Lower leg skin (tissue), 4 donors: Measurements from ENCODE around the gene ASGR1. TPM values are rescaled to one million over a fixed set of nuclear protein-coding genes. Genes with fewer than 3 reads are reported as not detected.

ENCODE experiments used
- DNase-seq, 2 donors: peaks; one replicate each; pipeline ENCODE4 v3.0.0-alpha.2; 2019; ENCODE audit warnings: low spot score in 2 of 2
- H3K4me3 ChIP-seq: fragments of 200-600 bp; sonication (generic); 2 replicates; pipeline ENCODE4 v1.5.1; 2017; ENCODE audit warnings: mild to moderate bottlenecking, low read depth; ENCODE audit not compliant: poor library complexity, severe bottlenecking
- POLR2A ChIP-seq, 2 donors: fragments of 450-650 bp; IDR thresholded peaks; one replicate each; pipeline ENCODE4 v1.6.1; 2016 to 2017; ENCODE audit warnings: antibody characterized with exemption in 2 of 2, mild to moderate bottlenecking in 1 of 2, moderate library complexity in 1 of 2
- WGBS, 2 donors: methylation state at CpG; one replicate each; pipeline ENCODE4 v1.1.5; 2018; 5-methylcytosine and 5-hydroxymethylcytosine counted together
- intact Hi-C: fragments of 100-400 bp; cut with DNase I; formaldehyde crosslinking; loops from one replicate; pipeline ENCODE4 v1.15.0; 2023; ENCODE audit warnings: low total_unique reads
- total RNA-seq, 4 donors: library from RNA; depleted of rRNA; stranded (reverse); fragments of >200 nt; gene quantifications; one replicate each; pipeline ENCODE4 v1.1.0, GENCODE V29; 2016
- TF ChIP-seq, protein P1 (sequence below), 3 donors: fragments of 450-650 bp; IDR thresholded peaks; one replicate each; pipeline ENCODE4 v1.5.1; 2016; ENCODE audit warnings: antibody characterized with exemption in 3 of 3, mild to moderate bottlenecking in 3 of 3, moderate library complexity in 2 of 3

The ASGR1 gene
- total RNA-seq, 4 donors from 2014 or later: 1.3 to 6.6 (median 4.2) TPM

DNA sequence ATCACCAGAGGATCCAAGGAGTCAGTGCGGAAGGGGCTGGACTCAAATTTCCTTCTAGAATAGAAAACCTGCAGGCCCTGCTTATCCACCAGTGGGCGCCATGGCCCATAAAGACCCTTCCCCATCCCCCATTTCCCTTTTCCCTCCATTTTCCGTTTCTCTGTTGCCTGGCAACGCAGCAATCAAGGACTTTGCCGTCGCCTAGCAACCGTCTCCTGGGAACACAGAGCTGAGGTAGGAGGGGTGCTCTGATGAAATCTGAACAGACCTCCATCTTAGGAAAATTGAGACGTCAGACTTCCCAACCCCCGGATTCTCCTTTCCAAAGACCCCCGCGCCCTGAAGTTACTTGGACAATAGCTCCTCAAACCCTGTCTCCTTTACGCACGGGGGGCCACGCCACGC is 34.7 kb upstream of the ASGR1 start:
- TF ChIP-seq POLR2A (IDR thresholded peaks at IDR 0.05): no peak
- TF ChIP-seq, protein P1, sequence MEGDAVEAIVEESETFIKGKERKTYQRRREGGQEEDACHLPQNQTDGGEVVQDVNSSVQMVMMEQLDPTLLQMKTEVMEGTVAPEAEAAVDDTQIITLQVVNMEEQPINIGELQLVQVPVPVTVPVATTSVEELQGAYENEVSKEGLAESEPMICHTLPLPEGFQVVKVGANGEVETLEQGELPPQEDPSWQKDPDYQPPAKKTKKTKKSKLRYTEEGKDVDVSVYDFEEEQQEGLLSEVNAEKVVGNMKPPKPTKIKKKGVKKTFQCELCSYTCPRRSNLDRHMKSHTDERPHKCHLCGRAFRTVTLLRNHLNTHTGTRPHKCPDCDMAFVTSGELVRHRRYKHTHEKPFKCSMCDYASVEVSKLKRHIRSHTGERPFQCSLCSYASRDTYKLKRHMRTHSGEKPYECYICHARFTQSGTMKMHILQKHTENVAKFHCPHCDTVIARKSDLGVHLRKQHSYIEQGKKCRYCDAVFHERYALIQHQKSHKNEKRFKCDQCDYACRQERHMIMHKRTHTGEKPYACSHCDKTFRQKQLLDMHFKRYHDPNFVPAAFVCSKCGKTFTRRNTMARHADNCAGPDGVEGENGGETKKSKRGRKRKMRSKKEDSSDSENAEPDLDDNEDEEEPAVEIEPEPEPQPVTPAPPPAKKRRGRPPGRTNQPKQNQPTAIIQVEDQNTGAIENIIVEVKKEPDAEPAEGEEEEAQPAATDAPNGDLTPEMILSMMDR (IDR thresholded peaks at IDR 0.05): no peak
- no peak overlapping the region for H3K4me3 ChIP-seq
- intact Hi-C loops: no loop called here
- DNase-seq: peak; percentile 57 to 91
- 4 to 8% methylated on average over 15 of the region's 15 CpGs for WGBS, 2 donors

DNA sequence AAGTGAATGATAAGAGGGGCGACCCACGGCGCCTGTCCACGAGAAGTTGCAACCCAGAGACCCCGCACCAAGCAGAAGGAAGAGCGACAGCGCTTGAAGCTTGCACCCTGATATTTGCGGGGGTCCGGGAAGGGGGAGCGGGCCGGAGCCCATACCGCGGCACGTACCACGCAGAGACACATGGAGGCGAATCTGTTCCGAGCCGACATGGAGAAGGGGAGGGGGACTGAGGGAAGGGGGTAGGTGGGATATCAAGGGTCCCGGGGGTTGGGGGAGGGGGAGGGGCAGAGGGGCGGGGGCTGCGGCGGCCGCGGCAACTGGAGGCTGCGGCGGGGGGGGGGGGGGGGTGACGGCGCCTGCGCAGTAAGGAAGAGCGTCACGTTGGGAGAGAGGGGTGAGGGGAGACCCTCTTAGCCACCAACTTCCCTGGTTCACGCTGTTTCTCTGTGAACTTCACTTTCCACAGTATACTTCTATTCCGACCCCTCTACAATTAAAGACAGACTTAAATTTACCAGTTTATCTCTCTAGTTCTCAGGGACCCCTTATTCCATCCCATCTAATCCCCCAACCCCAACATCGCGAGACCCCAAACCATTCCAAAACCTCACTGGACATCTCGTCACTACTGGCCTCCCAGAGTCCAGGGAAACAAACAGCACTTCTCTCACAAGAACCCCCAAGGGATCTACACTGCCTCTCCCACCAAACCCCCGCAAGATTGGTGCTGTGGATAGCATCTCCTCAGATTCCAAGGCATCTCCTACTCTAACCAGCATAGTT is 32.5 kb upstream of the ASGR1 start:
- TF ChIP-seq POLR2A (IDR thresholded peaks at IDR 0.05): no peak
- TF ChIP-seq, protein P1 (IDR thresholded peaks at IDR 0.05): no peak
- no peak for DNase-seq
- intact Hi-C loops: no loop called here
- no peak overlapping the region for H3K4me3 ChIP-seq
- 21 to 48% methylated on average over 31 to 37 of the region's 37 CpGs for WGBS, 2 donors

DNA sequence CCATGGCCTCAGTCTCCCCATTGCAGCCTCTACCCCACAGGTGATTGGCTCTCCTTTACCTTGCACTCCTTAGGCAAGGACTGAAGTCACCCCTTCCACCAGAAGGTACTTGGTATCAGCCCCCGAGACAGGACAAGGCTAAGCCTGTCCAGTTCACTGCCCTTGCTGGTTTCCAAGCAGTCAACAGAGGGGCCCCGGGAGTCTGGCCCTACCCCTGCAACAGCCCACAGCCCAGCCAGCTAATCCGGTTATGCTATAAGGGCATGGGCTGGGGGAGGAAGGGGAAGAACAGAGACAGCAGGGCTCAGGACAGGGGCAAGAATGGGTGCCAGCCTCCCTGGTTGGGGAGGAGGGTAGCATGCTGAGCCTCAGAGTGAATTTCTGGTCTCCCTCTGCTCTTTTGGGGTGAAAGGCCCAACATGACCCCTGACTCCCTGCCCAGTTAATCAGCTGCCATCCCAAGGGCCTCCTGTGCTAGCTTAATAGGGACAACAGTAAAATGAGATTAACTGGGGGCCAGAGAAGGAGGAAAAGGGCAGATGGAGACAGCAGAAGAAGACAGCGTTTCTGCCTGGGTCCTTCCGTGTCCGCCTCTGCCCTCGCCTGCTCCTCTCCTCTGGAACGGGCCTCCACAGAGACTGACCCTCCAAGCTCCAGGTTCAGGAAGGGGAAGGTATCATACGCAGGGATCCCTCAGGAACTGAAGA is 29.7 kb upstream of the ASGR1 start:
- intact Hi-C loops: no loop called here
- TF ChIP-seq, protein P1 (IDR thresholded peaks at IDR 0.05): no peak
- no peak for TF ChIP-seq POLR2A (IDR thresholded peaks at IDR 0.05)
- no peak overlapping the region for H3K4me3 ChIP-seq
- 86 to 89% methylated on average over 9 of the region's 9 CpGs for whole genome bisulfite sequencing, 2 donors
- no peak for DNase-seq

GRCh38 chr17:7208027-7208571 is 28.9 kb upstream of the ASGR1 start:
- H3K4me3 ChIP-seq: no peak overlapping the region
- TF ChIP-seq POLR2A (IDR thresholded peaks at IDR 0.05): no peak
- TF ChIP-seq, protein P1 (IDR thresholded peaks at IDR 0.05): no peak
- WGBS, 2 donors: 64 to 67% methylated on average over 20 of the region's 21 CpGs
- DNase-seq: no peak
- intact Hi-C loops: no loop called here

GRCh38 chr17:7207120-7208001 is 28.2 kb upstream of the ASGR1 start:
- intact Hi-C loops: no loop called here

More at GRCh38 chr17:7207120-7208001, 28.2 kb upstream of the ASGR1 start:
- DNase-seq: no peak
- H3K4me3 ChIP-seq: no peak overlapping the region
- TF ChIP-seq, protein P1 (IDR thresholded peaks at IDR 0.05): no peak
- TF ChIP-seq POLR2A (IDR thresholded peaks at IDR 0.05): no peak
- WGBS, 2 donors: 79 to 82% methylated on average over 24 of the region's 24 CpGs
